ENCODE data around the gene HSPH1.

DNA sequence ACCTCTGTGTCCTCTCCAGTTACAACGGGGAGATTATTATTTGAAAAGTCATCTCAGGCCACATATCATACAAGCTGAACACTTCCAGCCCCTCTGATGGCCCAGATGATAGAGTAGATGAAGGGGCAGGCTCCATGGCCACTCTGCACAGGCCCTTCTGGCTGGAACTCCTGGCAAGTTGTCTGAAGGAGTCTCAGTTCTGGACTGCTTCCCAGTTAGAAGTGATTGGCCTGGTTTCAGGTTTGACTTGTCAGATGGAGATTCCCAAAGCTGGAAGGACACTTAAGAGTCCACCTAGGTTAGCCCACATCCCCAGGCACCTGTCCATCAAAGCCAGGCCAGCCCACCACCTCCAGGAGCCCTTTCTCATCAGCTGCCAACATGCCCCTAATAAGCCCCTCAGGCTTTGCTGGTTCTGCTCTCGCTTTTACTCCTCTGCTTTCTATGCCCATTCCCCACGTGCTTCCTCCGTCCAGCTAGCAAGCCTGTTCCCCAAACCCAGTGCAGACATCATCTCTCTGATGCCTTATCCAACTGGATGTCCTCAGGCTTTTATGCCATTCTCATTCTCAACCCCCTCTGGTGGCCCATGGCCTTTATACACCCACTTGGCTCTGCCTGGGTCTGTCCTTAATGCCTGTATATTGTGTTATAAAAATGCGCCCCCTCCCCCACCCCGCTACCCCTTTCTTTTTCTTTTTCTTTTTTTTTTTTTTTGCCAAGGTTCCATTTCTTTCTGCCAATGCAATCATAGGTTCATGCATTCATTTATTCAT, 56.5 kb downstream of the HSPH1 start:
- TF ChIP-seq, protein P1, sequence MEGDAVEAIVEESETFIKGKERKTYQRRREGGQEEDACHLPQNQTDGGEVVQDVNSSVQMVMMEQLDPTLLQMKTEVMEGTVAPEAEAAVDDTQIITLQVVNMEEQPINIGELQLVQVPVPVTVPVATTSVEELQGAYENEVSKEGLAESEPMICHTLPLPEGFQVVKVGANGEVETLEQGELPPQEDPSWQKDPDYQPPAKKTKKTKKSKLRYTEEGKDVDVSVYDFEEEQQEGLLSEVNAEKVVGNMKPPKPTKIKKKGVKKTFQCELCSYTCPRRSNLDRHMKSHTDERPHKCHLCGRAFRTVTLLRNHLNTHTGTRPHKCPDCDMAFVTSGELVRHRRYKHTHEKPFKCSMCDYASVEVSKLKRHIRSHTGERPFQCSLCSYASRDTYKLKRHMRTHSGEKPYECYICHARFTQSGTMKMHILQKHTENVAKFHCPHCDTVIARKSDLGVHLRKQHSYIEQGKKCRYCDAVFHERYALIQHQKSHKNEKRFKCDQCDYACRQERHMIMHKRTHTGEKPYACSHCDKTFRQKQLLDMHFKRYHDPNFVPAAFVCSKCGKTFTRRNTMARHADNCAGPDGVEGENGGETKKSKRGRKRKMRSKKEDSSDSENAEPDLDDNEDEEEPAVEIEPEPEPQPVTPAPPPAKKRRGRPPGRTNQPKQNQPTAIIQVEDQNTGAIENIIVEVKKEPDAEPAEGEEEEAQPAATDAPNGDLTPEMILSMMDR (IDR thresholded peaks at IDR 0.05): no peak
- no peak for TF ChIP-seq POLR2AphosphoS5 (IDR thresholded peaks at IDR 0.05)

Measured in breast epithelium (tissue), 3 donors.